ENCODE measurements around the gene PCGF3. TPM values are rescaled to one million over a fixed set of nuclear protein-coding genes. Genes with fewer than 3 reads are reported as not detected.

PCGF3 gene
- total RNA-seq, 4 donors from 2014 or later, result 56.5 to 256 (median 97.2) TPM

DNA sequence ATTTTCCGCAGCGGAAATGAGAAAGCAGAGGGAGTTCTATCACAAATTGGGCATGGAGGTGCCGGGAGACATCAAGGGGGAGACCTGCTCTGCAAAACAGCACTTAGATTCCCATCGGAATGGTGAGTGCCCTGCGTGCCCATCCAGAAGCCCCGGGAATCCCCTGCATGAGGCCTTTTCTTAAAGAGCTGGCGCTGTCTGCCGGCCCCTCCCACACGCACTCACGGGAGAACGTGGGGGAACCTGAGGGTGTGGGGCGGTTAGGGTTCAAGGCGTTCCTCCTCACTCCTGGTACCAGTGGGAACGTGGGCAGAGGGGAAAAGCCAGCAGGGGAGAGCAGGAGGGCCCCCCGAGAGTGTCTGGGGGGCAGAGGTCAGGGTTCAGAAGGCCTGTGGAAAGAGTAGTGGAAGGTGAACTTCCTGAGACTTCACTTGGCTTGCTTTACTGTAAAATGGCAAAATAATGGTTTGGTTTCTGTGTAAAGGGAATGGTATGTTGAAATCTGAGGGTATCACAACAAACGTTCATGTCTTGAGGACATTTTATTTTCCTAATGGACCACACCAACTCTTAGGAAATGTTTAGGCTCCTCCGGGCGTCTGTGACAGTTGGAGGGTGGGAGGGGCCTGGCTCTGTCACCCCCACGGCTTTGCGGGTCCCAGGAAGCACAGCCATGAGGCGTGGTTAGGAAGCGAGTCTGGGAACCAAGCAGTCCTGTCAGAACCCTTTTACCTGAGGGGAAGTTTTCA is 38.0 kb downstream of the PCGF3 start:
- Histone ChIP-seq H3K9me3 (no peaks in the 10 kb centered on the region), H3K4me1 (peaks cover 0 to 9% (median 0%) of the 10 kb centered on the region in 4 donors), H3K4me3 (no peak overlapping the region), H3K36me3 (peaks cover 0 to 16% (median 0%) of the 10 kb centered on the region in 4 donors), H3K27ac (no peak overlapping the region), H3K27me3 (no peaks in the 10 kb centered on the region)
- WGBS, 2 donors (ENCODE audit: low coverage in 1 of 2), result 73 to 87% methylated on average over 9 to 22 of the region's 22 CpGs
- TF ChIP-seq, protein P1, sequence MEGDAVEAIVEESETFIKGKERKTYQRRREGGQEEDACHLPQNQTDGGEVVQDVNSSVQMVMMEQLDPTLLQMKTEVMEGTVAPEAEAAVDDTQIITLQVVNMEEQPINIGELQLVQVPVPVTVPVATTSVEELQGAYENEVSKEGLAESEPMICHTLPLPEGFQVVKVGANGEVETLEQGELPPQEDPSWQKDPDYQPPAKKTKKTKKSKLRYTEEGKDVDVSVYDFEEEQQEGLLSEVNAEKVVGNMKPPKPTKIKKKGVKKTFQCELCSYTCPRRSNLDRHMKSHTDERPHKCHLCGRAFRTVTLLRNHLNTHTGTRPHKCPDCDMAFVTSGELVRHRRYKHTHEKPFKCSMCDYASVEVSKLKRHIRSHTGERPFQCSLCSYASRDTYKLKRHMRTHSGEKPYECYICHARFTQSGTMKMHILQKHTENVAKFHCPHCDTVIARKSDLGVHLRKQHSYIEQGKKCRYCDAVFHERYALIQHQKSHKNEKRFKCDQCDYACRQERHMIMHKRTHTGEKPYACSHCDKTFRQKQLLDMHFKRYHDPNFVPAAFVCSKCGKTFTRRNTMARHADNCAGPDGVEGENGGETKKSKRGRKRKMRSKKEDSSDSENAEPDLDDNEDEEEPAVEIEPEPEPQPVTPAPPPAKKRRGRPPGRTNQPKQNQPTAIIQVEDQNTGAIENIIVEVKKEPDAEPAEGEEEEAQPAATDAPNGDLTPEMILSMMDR (IDR thresholded peaks at IDR 0.05), result no peak
- TF ChIP-seq POLR2AphosphoS5 (IDR thresholded peaks at IDR 0.05) (no peak), EP300 (IDR thresholded peaks at IDR 0.05; ENCODE audit: low read depth) (no peak), POLR2A (IDR thresholded peaks at IDR 0.05) (no peak)
- in situ Hi-C loops (cut with MboI; ENCODE audit: low pct_ligation_motif_present in 1 of 4, low pct_unique_long_range_greater_than_20kb in 1 of 4, low sequenced_read_pairs in 3 of 4), result no loop called here
- intact Hi-C loops (cut with DNase I; ENCODE audit: low total_unique reads), result no loop called here
- DNase-seq, result no peak

DNA sequence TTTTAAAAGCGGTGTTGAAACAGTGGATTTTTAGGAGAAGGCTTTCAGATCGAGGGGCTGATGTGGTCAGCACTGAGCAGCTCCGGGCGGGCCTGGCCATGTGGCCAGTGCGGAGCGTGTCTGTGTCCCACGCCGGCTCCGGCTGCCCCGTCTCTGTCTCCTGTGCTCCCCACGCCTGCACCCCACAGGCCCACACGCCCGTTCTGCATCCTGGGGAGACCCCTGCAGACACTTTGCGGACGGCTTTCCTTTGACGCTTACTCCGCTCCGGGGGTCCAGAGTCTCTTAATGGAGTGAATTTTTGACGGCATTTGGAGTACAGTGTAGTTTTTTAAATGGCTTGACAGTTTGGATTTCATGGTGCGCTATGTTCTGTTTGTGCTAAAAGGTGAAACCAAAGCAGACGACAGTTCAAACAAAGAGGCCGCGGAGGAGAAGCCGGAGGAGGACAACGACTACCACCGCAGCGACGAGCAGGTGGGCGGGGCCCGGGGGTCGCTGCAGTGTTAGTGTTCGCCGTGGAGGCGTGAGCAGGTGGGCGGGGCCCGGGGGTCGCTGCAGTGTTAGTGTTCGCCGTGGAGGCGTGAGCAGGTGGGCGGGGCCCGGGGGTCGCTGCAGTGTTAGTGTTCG is 38.7 kb downstream of the PCGF3 start:
- no peaks in the 10 kb centered on the region for H3K9me3 ChIP-seq
- H3K4me1 ChIP-seq, result peaks cover 0 to 2% (median 0%) of the 10 kb centered on the region in 4 donors
- no peaks in the 10 kb centered on the region for H3K27me3 ChIP-seq
- H3K36me3 ChIP-seq, result peaks cover 0 to 19% (median 0%) of the 10 kb centered on the region in 4 donors
- 90 to 92% methylated on average over 4 to 34 of the region's 44 CpGs for WGBS, 2 donors (ENCODE audit: low coverage in 1 of 2)
- intact Hi-C loops (cut with DNase I; ENCODE audit: low total_unique reads), result no loop called here
- H3K27ac ChIP-seq, result no peak overlapping the region
- in situ Hi-C loops (cut with MboI; ENCODE audit: low pct_ligation_motif_present in 1 of 4, low pct_unique_long_range_greater_than_20kb in 1 of 4, low sequenced_read_pairs in 3 of 4), result no loop called here
- no peak for DNase-seq
- H3K4me3 ChIP-seq, result no peak overlapping the region
- TF ChIP-seq, protein P1 (IDR thresholded peaks at IDR 0.05), result no peak
- TF ChIP-seq POLR2AphosphoS5 (IDR thresholded peaks at IDR 0.05) (no peak), EP300 (IDR thresholded peaks at IDR 0.05; ENCODE audit: low read depth) (no peak), POLR2A (IDR thresholded peaks at IDR 0.05) (no peak)

DNA sequence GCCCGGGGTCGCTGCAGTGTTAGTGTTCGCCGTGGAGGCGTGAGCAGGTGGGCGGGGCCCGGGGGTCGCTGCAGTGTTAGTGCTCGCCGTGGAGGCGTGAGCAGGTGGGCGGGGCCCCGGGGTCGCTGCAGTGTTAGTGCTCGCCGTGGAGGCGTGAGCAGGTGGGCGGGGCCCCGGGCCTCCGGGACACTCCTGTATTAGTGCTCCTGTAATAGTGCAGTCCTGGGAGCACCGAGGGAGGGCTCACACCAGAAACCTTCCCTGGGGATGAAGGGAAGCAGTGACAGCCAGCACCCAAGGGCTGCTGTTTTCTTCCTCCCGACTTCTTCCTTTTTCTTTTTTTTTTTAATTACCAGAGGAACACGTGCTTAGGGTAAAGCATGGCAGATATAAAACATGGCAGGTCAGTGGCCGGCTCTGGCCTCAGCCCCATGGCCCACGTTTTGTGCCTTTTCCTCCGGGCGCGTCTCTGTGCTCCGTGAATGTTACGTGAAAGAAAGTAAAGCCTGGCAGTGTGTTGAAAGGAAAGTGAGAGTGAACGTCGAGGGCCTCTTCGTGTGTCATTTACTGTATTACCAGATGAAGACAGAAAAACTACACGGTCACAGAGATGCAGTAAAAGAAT is 42.0 kb downstream of the PCGF3 start:
- peaks cover 0 to 28% (median 0%) of the 10 kb centered on the region in 4 donors for H3K36me3 ChIP-seq
- H3K27me3 ChIP-seq, result no peaks in the 10 kb centered on the region
- no peak for DNase-seq
- H3K27ac ChIP-seq, result no peak overlapping the region
- no peaks in the 10 kb centered on the region for H3K4me1 ChIP-seq
- intact Hi-C loops (cut with DNase I; ENCODE audit: low total_unique reads) (no loop called here), in situ Hi-C loops (cut with MboI; ENCODE audit: low pct_ligation_motif_present in 1 of 4, low pct_unique_long_range_greater_than_20kb in 1 of 4, low sequenced_read_pairs in 3 of 4) (no loop called here)
- TF ChIP-seq POLR2A (IDR thresholded peaks at IDR 0.05) (no peak), EP300 (IDR thresholded peaks at IDR 0.05; ENCODE audit: low read depth) (no peak), POLR2AphosphoS5 (IDR thresholded peaks at IDR 0.05) (no peak)
- TF ChIP-seq, protein P1 (IDR thresholded peaks at IDR 0.05), result no peak
- no peak overlapping the region for H3K4me3 ChIP-seq
- 94 to 97% methylated on average over 11 to 21 of the region's 34 CpGs for WGBS, 2 donors (ENCODE audit: low coverage in 1 of 2)
- no peaks in the 10 kb centered on the region for H3K9me3 ChIP-seq

DNA sequence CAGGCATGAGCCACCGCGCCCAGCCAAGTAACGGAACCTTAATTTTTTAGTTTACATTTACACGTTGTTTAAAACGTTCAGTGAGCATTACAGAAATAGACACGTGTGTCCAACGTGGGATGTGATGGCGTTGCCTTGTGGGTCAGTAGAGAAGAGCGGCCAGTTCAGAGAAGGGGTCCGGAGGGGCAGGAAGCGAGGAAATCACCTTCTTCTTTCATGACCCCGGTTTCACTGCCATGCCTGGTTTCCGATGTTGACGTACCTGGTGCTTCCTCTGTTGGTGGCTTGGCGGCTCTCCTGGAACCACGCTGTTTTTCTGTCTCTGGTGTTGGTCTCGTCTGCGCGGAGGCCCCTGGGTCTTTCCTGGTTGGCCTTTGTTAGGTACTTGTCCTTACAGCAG is 42.8 kb downstream of the PCGF3 start:
- no peak overlapping the region for H3K27ac ChIP-seq
- 95% methylated on average over 19 of the region's 19 CpGs; no CpG with 5 or more reads in 1 of the 2 donors for WGBS, 2 donors (ENCODE audit: low coverage in 1 of 2)
- DNase-seq, result no peak
- H3K4me1 ChIP-seq, result no peaks in the 10 kb centered on the region
- no peaks in the 10 kb centered on the region for H3K9me3 ChIP-seq
- H3K36me3 ChIP-seq, result peaks cover 0 to 34% (median 1%) of the 10 kb centered on the region in 4 donors
- TF ChIP-seq, protein P1 (IDR thresholded peaks at IDR 0.05), result no peak
- no peak for TF ChIP-seq EP300 (IDR thresholded peaks at IDR 0.05; ENCODE audit: low read depth)
- TF ChIP-seq POLR2A (IDR thresholded peaks at IDR 0.05), result no peak
- intact Hi-C loops (cut with DNase I; ENCODE audit: low total_unique reads) (no loop called here), in situ Hi-C loops (cut with MboI; ENCODE audit: low pct_ligation_motif_present in 1 of 4, low pct_unique_long_range_greater_than_20kb in 1 of 4, low sequenced_read_pairs in 3 of 4) (no loop called here)
- H3K4me3 ChIP-seq, result no peak overlapping the region
- no peaks in the 10 kb centered on the region for H3K27me3 ChIP-seq

Measured in transverse colon (tissue), 4 donors.